Panc1 (cell line): Measurements from ENCODE around the gene GNG3. TPM values are rescaled to one million over a fixed set of nuclear protein-coding genes. Genes with fewer than 3 reads are reported as not detected.

Source experiments
- ATAC-seq: fragments of 200-7000 bp; cut with Tn5 transposase; 2 replicates; pipeline ENCODE4 v1.9.1; 2020; ENCODE audit warnings: mild to moderate bottlenecking, moderate library complexity
- BruUV-seq: library from RNA; stranded (reverse); fragments of 400-500 nt; replicated peaks from 2 replicates; lab custom pipeline; 2021; lab: Mats Ljungman, UMichigan
- CTCF ChIA-PET: fragments of 300-600 bp; sonication (Branson Sonifier 250); formaldehyde crosslinking; loops from one replicate; lab custom pipeline; 2022; ENCODE audit warnings: antibody characterized with exemption; lab: Charles Lee
- POLR2A ChIA-PET: fragments of 300-600 bp; sonication (Branson Sonifier 250); formaldehyde crosslinking; loops from one replicate; lab custom pipeline; 2022; ENCODE audit warnings: antibody characterized with exemption; lab: Charles Lee
- DNase-seq: peaks from one replicate; pipeline ENCODE4 v3.0.0-alpha.2; 2010; ENCODE audit warnings: low read depth, low spot score
- H3K27ac ChIP-seq: 2 replicates; pipeline ENCODE4 v1.5.1; 2011; ENCODE audit warnings: mild to moderate bottlenecking, low read length, inconsistent platforms
- H3K27me3 ChIP-seq: fragments of 200-500 bp; sonication (Bioruptor generic); 2 replicates; pipeline ENCODE4 v1.6.0; 2014; ENCODE audit warnings: low read length, inconsistent platforms; ENCODE audit not compliant: control insufficient read depth, insufficient read depth
- H3K36me3 ChIP-seq: fragments of 200-500 bp; sonication (Bioruptor generic); 2 replicates; pipeline ENCODE4 v1.5.1; 2014; ENCODE audit warnings: inconsistent platforms, mild to moderate bottlenecking, low read length, moderate library complexity; ENCODE audit not compliant: control insufficient read depth, insufficient read depth
- H3K4me1 ChIP-seq: 2 replicates; pipeline ENCODE4 v1.5.1; 2011; ENCODE audit warnings: inconsistent platforms, mild to moderate bottlenecking, low read length, moderate library complexity; ENCODE audit not compliant: control insufficient read depth, insufficient read depth
- H3K4me3 ChIP-seq, 2 experiments: 2 replicates each; pipeline ENCODE4 v1.5.1; 2011 to 2012; ENCODE audit warnings: low read depth in 2 of 2, low read length in 2 of 2, mild to moderate bottlenecking in 2 of 2, inconsistent platforms in 1 of 2, moderate library complexity in 1 of 2
- H3K9me3 ChIP-seq: fragments of 200-500 bp; sonication (Bioruptor generic); 2 replicates; pipeline ENCODE4 v1.5.1; 2014; ENCODE audit warnings: low read depth, mild to moderate bottlenecking, inconsistent platforms, low read length, moderate library complexity; ENCODE audit not compliant: control insufficient read depth, insufficient read depth
- CTCF ChIP-seq: fragments of 450-650 bp; IDR thresholded peaks from 2 replicates; pipeline ENCODE4 v1.5.1; 2017; ENCODE audit warnings: mild to moderate bottlenecking
- POLR2AphosphoS5 ChIP-seq: IDR thresholded peaks from 2 replicates; pipeline ENCODE4 v1.6.1; 2012; ENCODE audit warnings: mild to moderate bottlenecking, low read depth, low read length, moderate library complexity
- REST ChIP-seq, 2 experiments: IDR thresholded peaks; 2 replicates each; pipeline ENCODE4 v1.6.1; 2011 to 2012; ENCODE audit warnings: low read depth in 2 of 2, control low read depth in 1 of 2, low read length in 1 of 2, mild to moderate bottlenecking in 1 of 2, moderate library complexity in 1 of 2; ENCODE audit not compliant: insufficient read depth in 1 of 2
- SIN3A ChIP-seq: IDR thresholded peaks from 2 replicates; pipeline ENCODE4 v1.6.1; 2012; ENCODE audit warnings: low read depth, mild to moderate bottlenecking, low read length, moderate library complexity, borderline replicate concordance; ENCODE audit not compliant: insufficient read depth
- TCF7L2 ChIP-seq: IDR thresholded peaks from 2 replicates; pipeline ENCODE4 v1.6.1; 2011; ENCODE audit warnings: mild to moderate bottlenecking, low read depth, low read length, inconsistent platforms
- in situ Hi-C: cut with HindIII; loops from 2 replicates; pipeline ENCODE4 v1.10.0; 2016; ENCODE audit warnings: low sequenced_read_pairs, low pct_unique_long_range_greater_than_20kb
- intact Hi-C: fragments of 100-400 bp; cut with micrococcal nuclease; formaldehyde crosslinking; loops from one replicate; pipeline ENCODE4 v1.10.0; 2022; ENCODE audit not compliant: unreplicated experiment
- total RNA-seq: library from RNA; stranded (reverse); gene quantifications from one replicate; pipeline ENCODE4 v1.2.1, GENCODE V29; 2021; ENCODE audit not compliant: unreplicated experiment

The GNG3 gene
- total RNA-seq, 1 experiment from 2014 or later: not detected

GRCh38 chr11:62708793-62709192, 1.3 kb downstream of the GNG3 start:
- Histone ChIP-seq H3K27me3 (no peaks in the 10 kb centered on the region), H3K4me3 (peak overlapping the region; percentile 39 to 56), H3K4me1 (peaks cover 27% of the 10 kb centered on the region), H3K36me3 (peaks cover 8% of the 10 kb centered on the region), H3K9me3 (no peaks in the 10 kb centered on the region), H3K27ac (peak overlapping the region; percentile 83)
- intact Hi-C loops: no loop called here
- CTCF ChIA-PET: no interaction called here
- POLR2A ChIA-PET: no interaction called here
- ATAC-seq (no peak), DNase-seq (no peak)
- TF ChIP-seq REST (IDR thresholded peaks at IDR 0.05; ENCODE audit: insufficient read depth in 1 of 2, low read depth in 2 of 2, low read length in 1 of 2) (no peak), TCF7L2 (no peak), SIN3A (no peak), CTCF (no peak), POLR2AphosphoS5 (no peak)
- BruUV-seq: no TSS peak
- in situ Hi-C loops: no loop called here

- Histone ChIP-seq H3K4me3 (peak overlapping the region; percentile 39 to 56), H3K27ac (peak overlapping the region; percentile 83), H3K4me1 (peaks cover 27% of the 10 kb centered on the region), H3K36me3 (peaks cover 8% of the 10 kb centered on the region), H3K27me3 (no peaks in the 10 kb centered on the region), H3K9me3 (no peaks in the 10 kb centered on the region)
- DNase-seq (no peak), ATAC-seq (peak; percentile 53)
- TF ChIP-seq TCF7L2 (peak; percentile 56), REST (IDR thresholded peaks at IDR 0.05; ENCODE audit: insufficient read depth in 1 of 2, low read depth in 2 of 2, low read length in 1 of 2) (no peak), POLR2AphosphoS5 (peak; percentile 76)
- no TSS peak for BruUV-seq
- POLR2A ChIA-PET: no interaction called here
- in situ Hi-C loops: no loop called here
- intact Hi-C loops: no loop called here
- CTCF ChIA-PET: no interaction called here
Observed at GRCh38 chr11:62709247-62710000, 1.9 kb downstream of the GNG3 start.
